Measurements from ENCODE around the gene HLTF. TPM values are rescaled to one million over a fixed set of nuclear protein-coding genes. Genes with fewer than 3 reads are reported as not detected.

HLTF gene
- total RNA-seq, 1 donor from 2014 or later, result 51.6 TPM

- H3K36me3 Mint-ChIP-seq (ENCODE audit: low read depth), result peaks cover 32% of the 10 kb centered on the region
- peaks cover 4% of the 10 kb centered on the region for H3K4me1 Mint-ChIP-seq
- no peak overlapping the region for H3K4me3 Mint-ChIP-seq
- no peak for DNase-seq (ENCODE audit: low read depth, low spot score)
- no peaks in the 10 kb centered on the region for H3K9me3 Mint-ChIP-seq
- no peaks in the 10 kb centered on the region for H3K27me3 Mint-ChIP-seq (ENCODE audit: low read depth)
- TF ChIP-seq, protein P1, sequence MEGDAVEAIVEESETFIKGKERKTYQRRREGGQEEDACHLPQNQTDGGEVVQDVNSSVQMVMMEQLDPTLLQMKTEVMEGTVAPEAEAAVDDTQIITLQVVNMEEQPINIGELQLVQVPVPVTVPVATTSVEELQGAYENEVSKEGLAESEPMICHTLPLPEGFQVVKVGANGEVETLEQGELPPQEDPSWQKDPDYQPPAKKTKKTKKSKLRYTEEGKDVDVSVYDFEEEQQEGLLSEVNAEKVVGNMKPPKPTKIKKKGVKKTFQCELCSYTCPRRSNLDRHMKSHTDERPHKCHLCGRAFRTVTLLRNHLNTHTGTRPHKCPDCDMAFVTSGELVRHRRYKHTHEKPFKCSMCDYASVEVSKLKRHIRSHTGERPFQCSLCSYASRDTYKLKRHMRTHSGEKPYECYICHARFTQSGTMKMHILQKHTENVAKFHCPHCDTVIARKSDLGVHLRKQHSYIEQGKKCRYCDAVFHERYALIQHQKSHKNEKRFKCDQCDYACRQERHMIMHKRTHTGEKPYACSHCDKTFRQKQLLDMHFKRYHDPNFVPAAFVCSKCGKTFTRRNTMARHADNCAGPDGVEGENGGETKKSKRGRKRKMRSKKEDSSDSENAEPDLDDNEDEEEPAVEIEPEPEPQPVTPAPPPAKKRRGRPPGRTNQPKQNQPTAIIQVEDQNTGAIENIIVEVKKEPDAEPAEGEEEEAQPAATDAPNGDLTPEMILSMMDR (conservative IDR thresholded peaks at IDR 0.05), result no peak
- H3K27ac Mint-ChIP-seq (ENCODE audit: unreplicated experiment), result no peak overlapping the region
Measured at GRCh38 chr3:149018247-149018646, 68.1 kb downstream of the HLTF start.

- H3K4me1 Mint-ChIP-seq, result peaks cover 4% of the 10 kb centered on the region
- TF ChIP-seq, protein P1 (conservative IDR thresholded peaks at IDR 0.05), result no peak
- H3K27ac Mint-ChIP-seq (ENCODE audit: unreplicated experiment), result no peak overlapping the region
- H3K27me3 Mint-ChIP-seq (ENCODE audit: low read depth), result no peaks in the 10 kb centered on the region
- H3K9me3 Mint-ChIP-seq, result no peaks in the 10 kb centered on the region
- H3K4me3 Mint-ChIP-seq, result no peak overlapping the region
- peaks cover 27% of the 10 kb centered on the region for H3K36me3 Mint-ChIP-seq (ENCODE audit: low read depth)
- no peak for DNase-seq (ENCODE audit: low read depth, low spot score)
Measured at GRCh38 chr3:149016669-149017541, 69.4 kb downstream of the HLTF start.

DNA sequence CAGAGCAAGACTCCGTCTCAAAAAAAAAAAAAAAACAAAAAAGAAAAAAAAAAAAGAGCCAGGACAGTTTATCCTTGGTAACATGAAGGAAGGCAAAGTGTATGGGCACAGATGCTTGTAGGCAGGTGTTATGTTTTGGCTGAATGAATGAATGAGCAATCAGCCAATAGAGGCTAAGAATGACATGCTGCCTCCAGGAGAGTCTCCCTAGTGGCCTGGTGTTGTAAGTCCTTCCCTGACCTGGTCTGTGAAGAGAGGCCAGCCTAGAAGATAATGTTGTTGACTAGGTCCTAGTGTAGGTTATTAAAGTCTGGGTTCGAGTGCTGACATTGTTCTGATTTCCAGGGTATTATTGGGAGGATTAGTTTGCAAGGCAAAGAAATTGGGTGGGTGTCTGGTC, 70.1 kb downstream of the HLTF start:
- H3K36me3 Mint-ChIP-seq (ENCODE audit: low read depth), result peaks cover 26% of the 10 kb centered on the region
- no peak for DNase-seq (ENCODE audit: low read depth, low spot score)
- H3K4me1 Mint-ChIP-seq, result peaks cover 4% of the 10 kb centered on the region
- no peak overlapping the region for H3K27ac Mint-ChIP-seq (ENCODE audit: unreplicated experiment)
- H3K4me3 Mint-ChIP-seq, result no peak overlapping the region
- H3K27me3 Mint-ChIP-seq (ENCODE audit: low read depth), result no peaks in the 10 kb centered on the region
- H3K9me3 Mint-ChIP-seq, result no peaks in the 10 kb centered on the region
- TF ChIP-seq, protein P1 (conservative IDR thresholded peaks at IDR 0.05), result no peak

DNA sequence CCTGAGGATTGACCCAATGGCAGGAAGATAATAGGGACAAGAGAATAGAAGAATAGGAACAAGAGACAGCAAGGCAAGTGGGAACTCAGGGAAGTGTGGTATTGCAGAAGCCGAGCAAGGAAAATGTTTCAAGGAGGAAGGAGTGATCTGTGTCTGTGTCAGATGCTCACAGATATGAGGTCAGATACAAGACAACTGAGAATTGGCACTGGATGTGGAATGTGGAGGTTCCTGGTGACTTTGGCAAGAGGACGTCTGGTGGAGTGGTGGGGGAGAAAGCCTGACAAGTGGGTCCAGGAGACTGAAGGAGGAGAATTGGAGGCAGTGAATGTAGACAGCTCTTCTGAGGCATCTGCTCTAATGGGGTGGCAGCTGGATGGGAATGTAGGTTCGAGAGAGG, 70.9 kb downstream of the HLTF start:
- DNase-seq (ENCODE audit: low read depth, low spot score), result no peak
- peaks cover 30% of the 10 kb centered on the region for H3K36me3 Mint-ChIP-seq (ENCODE audit: low read depth)
- H3K4me3 Mint-ChIP-seq, result no peak overlapping the region
- no peaks in the 10 kb centered on the region for H3K9me3 Mint-ChIP-seq
- H3K27ac Mint-ChIP-seq (ENCODE audit: unreplicated experiment), result no peak overlapping the region
- H3K4me1 Mint-ChIP-seq, result peaks cover 12% of the 10 kb centered on the region
- TF ChIP-seq, protein P1 (conservative IDR thresholded peaks at IDR 0.05), result no peak
- H3K27me3 Mint-ChIP-seq (ENCODE audit: low read depth), result no peaks in the 10 kb centered on the region

GRCh38 chr3:149013726-149014125, 72.6 kb downstream of the HLTF start:
- no peaks in the 10 kb centered on the region for H3K27me3 Mint-ChIP-seq (ENCODE audit: low read depth)
- no peaks in the 10 kb centered on the region for H3K9me3 Mint-ChIP-seq
- H3K27ac Mint-ChIP-seq (ENCODE audit: unreplicated experiment), result peak overlapping the region; percentile 32
- peaks cover 12% of the 10 kb centered on the region for H3K4me1 Mint-ChIP-seq
- peaks cover 30% of the 10 kb centered on the region for H3K36me3 Mint-ChIP-seq (ENCODE audit: low read depth)
- no peak overlapping the region for H3K4me3 Mint-ChIP-seq
- DNase-seq (ENCODE audit: low read depth, low spot score), result no peak
- TF ChIP-seq, protein P1 (conservative IDR thresholded peaks at IDR 0.05), result no peak

All from neural crest cell (in vitro differentiated cells).